GM13976 (cell line): Measurements from ENCODE around the gene ERCC8.

ENCODE experiments used
- DNase-seq: peaks from one replicate; pipeline ENCODE4 v3.0.0; 2012; ENCODE audit warnings: low spot score
- in situ Hi-C: fragments of 300-500 bp; cut with MboI; formaldehyde crosslinking; loops from one replicate; pipeline ENCODE4 v1.12.0; 2022; ENCODE audit warnings: low sequenced_read_pairs, mixed read lengths, inconsistent platforms; ENCODE audit not compliant: unreplicated experiment
- TF ChIP-seq, protein P1 (sequence below): IDR thresholded peaks from 2 replicates; pipeline ENCODE4 v1.5.1; 2012; ENCODE audit warnings: borderline replicate concordance, mild to moderate bottlenecking; ENCODE audit not compliant: insufficient read depth; ENCODE audit errors: extremely low read depth, missing control alignments, control extremely low read depth

Gene ERCC8

DNA sequence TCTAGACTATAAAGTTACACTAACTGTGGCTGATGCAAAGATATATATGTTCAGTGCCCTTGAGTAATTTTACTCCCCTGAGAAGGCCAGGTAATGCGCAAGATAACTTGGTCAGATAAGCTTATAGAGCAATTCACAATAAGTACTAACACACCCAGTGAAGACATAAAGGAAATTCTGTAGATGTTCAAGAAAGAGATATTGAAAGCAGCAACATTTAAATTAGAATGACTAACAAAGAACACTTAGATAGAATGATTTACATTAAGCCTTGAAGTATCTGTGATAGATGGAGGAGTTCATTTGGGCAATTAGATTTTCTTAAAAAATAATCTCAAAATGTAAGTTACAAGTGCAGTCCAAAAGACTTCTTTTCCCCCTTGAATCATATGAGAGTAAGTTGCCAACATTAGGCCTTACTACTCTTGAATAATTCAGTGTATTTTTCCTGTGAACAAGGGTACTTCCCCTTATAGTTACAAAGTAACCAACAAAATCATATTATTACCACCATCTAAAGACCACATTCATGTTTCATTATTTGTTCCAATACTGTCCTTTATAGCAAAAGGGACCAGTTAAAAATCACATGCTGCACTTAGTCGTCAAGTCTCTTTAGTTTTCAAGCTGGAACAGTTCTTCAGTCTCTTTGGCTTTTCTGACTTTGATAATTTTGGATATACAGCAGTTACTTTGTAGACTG lies 56.4 kb downstream of the ERCC8 start:
- in situ Hi-C loops = no loop called here
- TF ChIP-seq, protein P1, sequence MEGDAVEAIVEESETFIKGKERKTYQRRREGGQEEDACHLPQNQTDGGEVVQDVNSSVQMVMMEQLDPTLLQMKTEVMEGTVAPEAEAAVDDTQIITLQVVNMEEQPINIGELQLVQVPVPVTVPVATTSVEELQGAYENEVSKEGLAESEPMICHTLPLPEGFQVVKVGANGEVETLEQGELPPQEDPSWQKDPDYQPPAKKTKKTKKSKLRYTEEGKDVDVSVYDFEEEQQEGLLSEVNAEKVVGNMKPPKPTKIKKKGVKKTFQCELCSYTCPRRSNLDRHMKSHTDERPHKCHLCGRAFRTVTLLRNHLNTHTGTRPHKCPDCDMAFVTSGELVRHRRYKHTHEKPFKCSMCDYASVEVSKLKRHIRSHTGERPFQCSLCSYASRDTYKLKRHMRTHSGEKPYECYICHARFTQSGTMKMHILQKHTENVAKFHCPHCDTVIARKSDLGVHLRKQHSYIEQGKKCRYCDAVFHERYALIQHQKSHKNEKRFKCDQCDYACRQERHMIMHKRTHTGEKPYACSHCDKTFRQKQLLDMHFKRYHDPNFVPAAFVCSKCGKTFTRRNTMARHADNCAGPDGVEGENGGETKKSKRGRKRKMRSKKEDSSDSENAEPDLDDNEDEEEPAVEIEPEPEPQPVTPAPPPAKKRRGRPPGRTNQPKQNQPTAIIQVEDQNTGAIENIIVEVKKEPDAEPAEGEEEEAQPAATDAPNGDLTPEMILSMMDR = no peak
- DNase-seq = no peak

DNA sequence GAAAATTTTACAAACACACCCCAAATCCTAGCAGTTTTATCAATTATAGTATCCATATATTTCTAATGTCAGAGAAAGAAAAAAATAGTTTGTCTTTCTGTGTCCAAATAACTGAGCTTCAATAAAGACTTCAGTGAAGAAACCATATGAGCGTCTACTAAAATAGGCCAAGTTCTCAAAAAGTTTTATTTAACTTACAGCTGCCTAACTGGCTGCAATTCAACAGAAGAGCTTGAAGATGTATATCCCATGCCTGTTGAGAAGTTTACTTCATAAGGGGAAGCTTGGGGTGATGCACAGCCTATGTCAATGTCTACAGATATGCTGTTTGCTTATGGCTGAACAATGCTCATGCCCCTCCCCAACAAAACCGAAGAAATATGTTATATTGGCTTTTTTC lies 57.1 kb downstream of the ERCC8 start:
- TF ChIP-seq, protein P1 = no peak
- no peak for DNase-seq
- in situ Hi-C loops = no loop called here

DNA sequence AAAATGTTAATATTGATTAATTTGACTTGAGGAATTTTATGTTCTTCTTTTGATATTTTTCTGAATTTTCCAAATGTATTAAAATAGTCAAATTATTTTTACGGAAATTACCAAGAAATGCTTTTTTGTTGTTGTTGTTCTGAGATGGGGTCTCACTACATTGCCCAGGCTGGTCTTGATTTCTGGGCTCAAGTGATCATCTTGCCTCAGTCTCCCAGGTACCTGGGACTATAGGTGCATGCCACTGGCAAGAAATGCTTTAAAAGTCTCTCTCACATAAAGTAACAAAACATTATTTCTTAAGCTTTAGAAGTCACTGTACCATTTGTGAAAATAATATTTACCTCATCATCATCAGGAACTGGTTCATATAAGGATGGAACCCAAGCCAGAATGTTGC lies 57.8 kb downstream of the ERCC8 start:
- TF ChIP-seq, protein P1 = no peak
- in situ Hi-C loops = no loop called here
- no peak for DNase-seq

DNA sequence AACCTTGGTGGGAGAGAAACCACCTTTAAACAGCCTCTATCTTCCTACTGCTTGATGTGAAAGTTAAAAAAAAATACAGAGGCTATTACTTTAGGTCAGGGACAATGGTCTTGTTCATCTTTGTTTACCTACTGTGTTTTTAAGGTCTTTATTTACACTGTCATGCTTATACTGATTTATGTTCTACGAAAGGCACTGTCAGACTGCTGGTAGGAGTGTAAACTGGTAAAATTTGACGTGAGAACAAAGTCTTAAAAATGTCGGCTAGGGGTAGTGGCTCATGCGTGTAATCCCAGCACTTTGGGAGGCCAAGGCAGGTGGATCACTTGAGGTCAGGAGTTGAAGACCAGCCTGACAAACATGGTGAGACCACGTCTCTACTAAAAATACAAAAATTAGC lies 58.7 kb downstream of the ERCC8 start:
- no peak for DNase-seq
- in situ Hi-C loops = no loop called here
- TF ChIP-seq, protein P1 = no peak

DNA sequence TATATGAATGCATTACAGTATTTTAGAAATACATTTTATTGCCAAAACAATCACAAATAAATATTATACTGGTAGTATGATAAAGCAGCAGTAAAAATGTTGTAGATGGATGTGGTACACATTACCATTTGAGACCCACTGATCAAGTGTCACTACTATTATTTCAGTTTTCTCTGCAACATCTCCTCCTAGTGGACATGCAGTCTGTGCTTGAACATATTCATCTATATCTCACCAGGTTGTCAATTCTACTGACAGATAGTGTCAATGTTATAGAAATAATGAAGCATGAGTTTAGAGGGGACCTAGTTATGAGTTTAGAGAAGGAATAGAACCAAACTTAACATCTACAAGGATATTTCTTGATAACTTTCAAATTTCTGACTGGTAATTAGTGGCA lies 61.6 kb downstream of the ERCC8 start:
- in situ Hi-C loops = no loop called here
- TF ChIP-seq, protein P1 = no peak
- DNase-seq = peak; percentile 47

DNA sequence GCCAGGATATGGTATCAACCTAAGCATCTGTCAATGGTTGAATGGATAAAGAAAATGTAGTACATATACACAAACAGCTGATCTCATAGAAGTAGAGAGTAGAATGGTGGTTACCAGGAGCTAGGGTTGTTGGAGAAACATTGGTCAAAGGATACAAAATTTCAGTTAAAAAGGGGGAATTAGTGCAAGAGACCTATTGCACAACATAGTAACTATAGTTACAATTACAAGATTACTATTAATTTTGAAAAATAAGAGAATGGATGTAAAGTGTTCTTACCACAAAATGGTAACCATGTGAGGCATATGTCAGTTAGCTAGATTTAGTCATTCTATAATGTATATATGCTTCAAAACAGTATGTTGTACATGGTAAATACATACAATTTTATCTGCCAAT lies 72.0 kb downstream of the ERCC8 start:
- TF ChIP-seq, protein P1 = no peak

More for the DNA sequence above, 72.0 kb downstream of the ERCC8 start:
- no peak for DNase-seq
- in situ Hi-C loops = no loop called here
